OCI-LY3 (cell line): ENCODE results near the gene GTSE1.
"Not testable (repeated sequence)": the region's sequence is repeated elsewhere in the genome, so short reads cannot be mapped to it uniquely, and the experiment has no call there.

Experiments used
- H2AFZ ChIP-seq: fragments of 200-600, 300-600 bp; shearing (Covaris generic); 2 replicates; pipeline ENCODE4 v1.6.0; 2014; ENCODE audit warnings: antibody characterized with exemption, low read depth, low read length
- H3K27ac ChIP-seq: fragments of 200-600, 300-600 bp; sonication (generic); 2 replicates; pipeline ENCODE4 v1.5.1; 2014; ENCODE audit warnings: mild to moderate bottlenecking, low read length, moderate library complexity, mixed read lengths
- H3K27me3 ChIP-seq: fragments of 200-600, 300-600 bp; sonication (generic); 2 replicates; pipeline ENCODE4 v1.6.1; 2014; ENCODE audit warnings: low read depth, low read length, mixed read lengths
- H3K36me3 ChIP-seq: fragments of 200-600, 300-600 bp; sonication (generic); replicated peaks from 2 replicates; pipeline ENCODE3; 2014; ENCODE audit warnings: low read depth, low read length, mixed read lengths
- H3K4me1 ChIP-seq: fragments of 300-600, 200-600 bp; sonication (generic); 2 replicates; pipeline ENCODE4 v1.6.1; 2014; ENCODE audit warnings: low read length, mixed read lengths
- H3K4me2 ChIP-seq: fragments of 200-600, 300-600 bp; sonication (generic); 2 replicates; pipeline ENCODE4 v1.6.1; 2014; ENCODE audit warnings: low read length, mixed read lengths
- H3K4me3 ChIP-seq: fragments of 300-600, 200-600 bp; sonication (generic); 2 replicates; pipeline ENCODE4 v1.5.1; 2014; ENCODE audit warnings: antibody characterized with exemption, mild to moderate bottlenecking, low read length, moderate library complexity
- H3K79me2 ChIP-seq: fragments of 300-600, 200-600 bp; shearing (Covaris generic); 2 replicates; pipeline ENCODE4 v1.6.1; 2014; ENCODE audit warnings: mild to moderate bottlenecking, low read length, mixed read lengths
- H3K9ac ChIP-seq: fragments of 300-600, 200-600 bp; shearing (Covaris generic); 2 replicates; pipeline ENCODE4 v1.6.0; 2014; ENCODE audit warnings: mild to moderate bottlenecking, low read length, moderate library complexity
- H3K9me3 ChIP-seq: fragments of 200-600, 300-600 bp; shearing (Covaris generic); 2 replicates; pipeline ENCODE4 v1.6.1; 2014; ENCODE audit warnings: low read length, mixed read lengths; ENCODE audit not compliant: insufficient read depth
- H4K20me1 ChIP-seq: fragments of 200-600, 300-600 bp; sonication (generic); 2 replicates; pipeline ENCODE4 v1.6.1; 2016; ENCODE audit warnings: low read length, mixed read lengths; ENCODE audit not compliant: insufficient read depth
- EZH2phosphoT487 ChIP-seq: fragments of 200-600 bp; shearing (Covaris generic); IDR thresholded peaks from 2 replicates; pipeline ENCODE4 v1.6.1; 2018; ENCODE audit warnings: antibody characterized with exemption, mixed run types, low read depth
- TF ChIP-seq, protein P1 (sequence below): fragments of 200-600, 300-600 bp; sonication (generic); IDR thresholded peaks from 2 replicates; pipeline ENCODE4 v1.5.1; 2014; ENCODE audit warnings: antibody characterized with exemption, low read length, low read depth

The GTSE1 gene

DNA sequence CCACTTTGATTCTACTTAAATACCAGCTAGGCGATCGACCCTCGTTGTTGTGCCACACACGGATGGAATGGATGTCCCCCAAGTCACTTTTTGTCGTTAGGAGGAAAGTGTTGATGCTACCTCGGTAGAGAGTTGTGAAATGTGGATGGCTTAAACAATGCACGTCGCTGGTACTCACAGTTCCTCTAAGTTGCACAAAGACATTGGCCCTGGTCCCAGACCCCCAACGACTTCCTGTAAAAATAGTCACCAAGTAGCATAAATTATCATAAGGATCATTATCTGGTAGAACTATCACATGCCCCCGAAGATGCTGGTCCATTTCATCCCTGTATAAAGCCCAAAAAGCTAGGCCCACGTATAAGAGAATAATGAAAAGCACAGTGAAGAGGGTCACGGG is 37.3 kb upstream of the GTSE1 start:
- Histone ChIP-seq H3K27me3 (peaks cover 38% of the 10 kb centered on the region), H2AFZ (no peak overlapping the region), H3K9ac (no peak overlapping the region), H3K9me3 (no peaks in the 10 kb centered on the region), H3K36me3 (no peaks in the 10 kb centered on the region), H3K4me2 (no peak overlapping the region), H3K4me1 (no peaks in the 10 kb centered on the region), H3K4me3 (no peak overlapping the region), H3K27ac (no peak overlapping the region), H4K20me1 (no peaks in the 10 kb centered on the region), H3K79me2 (no peaks in the 10 kb centered on the region)
- TF ChIP-seq, protein P1, sequence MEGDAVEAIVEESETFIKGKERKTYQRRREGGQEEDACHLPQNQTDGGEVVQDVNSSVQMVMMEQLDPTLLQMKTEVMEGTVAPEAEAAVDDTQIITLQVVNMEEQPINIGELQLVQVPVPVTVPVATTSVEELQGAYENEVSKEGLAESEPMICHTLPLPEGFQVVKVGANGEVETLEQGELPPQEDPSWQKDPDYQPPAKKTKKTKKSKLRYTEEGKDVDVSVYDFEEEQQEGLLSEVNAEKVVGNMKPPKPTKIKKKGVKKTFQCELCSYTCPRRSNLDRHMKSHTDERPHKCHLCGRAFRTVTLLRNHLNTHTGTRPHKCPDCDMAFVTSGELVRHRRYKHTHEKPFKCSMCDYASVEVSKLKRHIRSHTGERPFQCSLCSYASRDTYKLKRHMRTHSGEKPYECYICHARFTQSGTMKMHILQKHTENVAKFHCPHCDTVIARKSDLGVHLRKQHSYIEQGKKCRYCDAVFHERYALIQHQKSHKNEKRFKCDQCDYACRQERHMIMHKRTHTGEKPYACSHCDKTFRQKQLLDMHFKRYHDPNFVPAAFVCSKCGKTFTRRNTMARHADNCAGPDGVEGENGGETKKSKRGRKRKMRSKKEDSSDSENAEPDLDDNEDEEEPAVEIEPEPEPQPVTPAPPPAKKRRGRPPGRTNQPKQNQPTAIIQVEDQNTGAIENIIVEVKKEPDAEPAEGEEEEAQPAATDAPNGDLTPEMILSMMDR: no peak
- TF ChIP-seq EZH2phosphoT487: no peak

DNA sequence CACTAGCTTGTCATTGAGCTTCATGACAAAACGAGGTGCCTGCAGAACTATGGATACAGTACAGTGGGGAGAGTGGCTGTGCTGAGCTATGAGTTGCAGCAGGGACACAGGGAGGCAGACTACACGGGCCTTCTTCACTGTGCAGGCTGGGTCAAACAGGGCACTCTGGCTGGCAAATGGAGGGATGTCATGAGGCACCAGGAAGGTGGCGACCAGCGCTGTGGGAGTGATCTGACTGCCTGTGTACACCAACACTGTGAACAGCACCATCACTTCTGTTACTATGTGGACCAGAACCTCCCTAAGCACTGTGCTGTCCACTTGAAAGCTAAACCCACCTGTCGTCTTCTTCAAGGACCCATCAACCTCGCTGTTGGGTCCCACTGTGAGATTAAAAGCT is 36.6 kb upstream of the GTSE1 start:
- H3K9me3 ChIP-seq: no peaks in the 10 kb centered on the region
- no peak overlapping the region for H3K4me2 ChIP-seq
- H4K20me1 ChIP-seq: no peaks in the 10 kb centered on the region
- no peaks in the 10 kb centered on the region for H3K36me3 ChIP-seq
- no peak overlapping the region for H3K9ac ChIP-seq
- no peaks in the 10 kb centered on the region for H3K4me1 ChIP-seq
- no peaks in the 10 kb centered on the region for H3K79me2 ChIP-seq
- H2AFZ ChIP-seq: no peak overlapping the region
- no peak overlapping the region for H3K27ac ChIP-seq
- no peak overlapping the region for H3K4me3 ChIP-seq
- H3K27me3 ChIP-seq: peaks cover 38% of the 10 kb centered on the region
- TF ChIP-seq, protein P1: no peak
- no peak for TF ChIP-seq EZH2phosphoT487

DNA sequence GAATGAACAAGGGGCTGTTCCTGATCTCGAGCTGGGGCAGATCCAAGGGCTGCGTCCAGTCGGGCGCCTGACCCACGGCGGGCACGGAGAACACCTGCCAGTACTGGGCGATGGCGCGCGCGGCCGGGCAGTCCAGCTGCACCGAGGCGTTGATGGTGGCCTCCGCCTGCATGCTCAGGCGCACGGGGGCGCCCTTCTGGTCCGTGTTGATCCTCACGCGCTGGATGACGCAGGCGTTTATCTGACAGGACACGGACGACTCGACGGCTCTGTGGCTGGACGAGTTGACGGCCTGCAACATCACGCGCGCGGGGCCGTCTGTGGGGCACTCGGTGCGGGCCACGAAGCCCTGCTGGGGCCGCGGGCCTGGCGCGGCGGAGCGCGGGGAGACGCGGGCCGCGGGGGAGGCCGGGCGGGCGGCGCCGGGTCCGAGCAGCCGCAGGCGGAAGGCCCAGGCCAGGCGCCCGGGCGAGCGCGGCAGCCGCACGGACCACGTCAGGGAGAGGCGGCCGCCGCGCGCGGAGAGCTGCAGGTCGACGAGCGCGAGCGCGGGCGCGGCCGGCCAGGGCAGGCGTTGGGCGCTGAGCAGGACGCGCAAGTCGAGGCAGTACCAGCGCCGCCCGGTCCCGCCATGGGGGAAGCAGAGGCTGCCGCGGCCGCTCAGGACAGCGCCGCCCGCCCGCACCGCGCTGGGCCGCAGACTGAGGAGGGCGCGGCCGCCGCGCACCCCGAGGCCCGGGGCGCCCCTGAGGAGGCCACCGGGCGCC is 34.0 kb upstream of the GTSE1 start:
- peaks cover 4% of the 10 kb centered on the region; the same call in 1 of the 2 replicates for H3K4me1 ChIP-seq

DNA sequence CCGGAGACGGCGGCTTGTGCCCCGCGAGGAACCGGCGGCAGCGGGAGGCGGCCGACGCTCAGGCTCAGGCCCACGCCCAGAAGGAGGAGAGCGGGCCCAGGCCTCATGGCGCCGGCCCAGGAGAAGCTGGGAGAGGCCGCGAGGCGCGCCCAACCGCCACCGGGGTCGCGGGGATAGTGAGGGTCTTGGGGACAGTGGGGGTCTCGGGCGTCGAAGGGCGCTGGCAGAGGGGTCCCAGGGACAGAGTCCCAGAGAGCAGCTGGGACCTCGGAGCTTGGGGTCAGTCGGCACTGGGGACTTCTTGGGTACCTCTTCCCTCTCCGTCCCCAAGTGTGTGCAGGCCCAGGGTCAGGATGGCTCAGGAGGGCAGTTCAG is 33.5 kb upstream of the GTSE1 start, which contains the start of gene PKDREJ:
Gene PKDREJ, minus strand, starts transcription at position 128 of the 375 bp plus-strand sequence. Its CDS starts 21 bp downstream, at position 107.
- TF ChIP-seq, protein P1: no peak
- TF ChIP-seq EZH2phosphoT487: no peak
- H3K79me2 ChIP-seq: no peaks in the 10 kb centered on the region
- no peaks in the 10 kb centered on the region for H3K9me3 ChIP-seq
- H3K4me1 ChIP-seq: peaks cover 6% of the 10 kb centered on the region
- H3K27ac ChIP-seq: no peak within 1 kb of the TSS
- H3K27me3 ChIP-seq: peaks cover 38% of the 10 kb centered on the region
- no peak within 1 kb of the TSS for H3K4me3 ChIP-seq
- H4K20me1 ChIP-seq: no peaks in the 10 kb centered on the region
- H3K9ac ChIP-seq: no peak within 1 kb of the TSS
- no peak within 1 kb of the TSS for H2AFZ ChIP-seq
- H3K36me3 ChIP-seq: no peaks in the 10 kb centered on the region
- H3K4me2 ChIP-seq: no peak within 1 kb of the TSS

More for the DNA sequence above, 34.0 kb upstream of the GTSE1 start:
- H3K4me2 ChIP-seq: no peak overlapping the region
- H3K9me3 ChIP-seq: no peaks in the 10 kb centered on the region
- H2AFZ ChIP-seq: no peak overlapping the region
- H3K27ac ChIP-seq: no peak overlapping the region
- peaks cover 44% of the 10 kb centered on the region for H3K27me3 ChIP-seq
- no peaks in the 10 kb centered on the region for H4K20me1 ChIP-seq
- no peak for TF ChIP-seq EZH2phosphoT487
- TF ChIP-seq, protein P1: no peak
- no peak overlapping the region for H3K9ac ChIP-seq
- H3K36me3 ChIP-seq: no peaks in the 10 kb centered on the region
- no peak overlapping the region for H3K4me3 ChIP-seq
- H3K79me2 ChIP-seq: no peaks in the 10 kb centered on the region

DNA sequence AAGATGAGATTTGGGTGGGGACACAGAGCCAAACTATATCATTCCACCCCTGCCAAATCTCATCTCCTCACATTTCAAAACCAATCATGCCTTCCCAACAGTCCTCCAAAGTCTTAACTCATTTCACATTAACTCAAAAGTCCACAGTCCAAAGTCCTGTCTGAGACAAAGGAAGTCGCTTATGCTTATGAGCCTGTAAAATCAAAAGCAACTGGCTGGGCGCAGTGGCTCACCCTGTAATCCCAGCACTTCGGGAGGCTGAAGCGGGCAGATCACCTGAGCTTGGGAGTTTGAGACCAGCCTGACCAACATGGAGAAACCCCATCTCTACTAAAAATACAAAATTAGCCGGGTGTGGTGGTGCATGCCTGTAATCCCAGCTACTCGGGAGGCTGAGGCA is 32.1 kb upstream of the GTSE1 start:
- H2AFZ ChIP-seq, H3K36me3 ChIP-seq, H3K9ac ChIP-seq, H3K79me2 ChIP-seq, H4K20me1 ChIP-seq, H3K27ac ChIP-seq, H3K4me3 ChIP-seq, H3K4me2 ChIP-seq, H3K9me3 ChIP-seq, H3K4me1 ChIP-seq: not testable (repeated sequence)
- H3K27me3 ChIP-seq: peaks cover 25% of the 10 kb centered on the region

DNA sequence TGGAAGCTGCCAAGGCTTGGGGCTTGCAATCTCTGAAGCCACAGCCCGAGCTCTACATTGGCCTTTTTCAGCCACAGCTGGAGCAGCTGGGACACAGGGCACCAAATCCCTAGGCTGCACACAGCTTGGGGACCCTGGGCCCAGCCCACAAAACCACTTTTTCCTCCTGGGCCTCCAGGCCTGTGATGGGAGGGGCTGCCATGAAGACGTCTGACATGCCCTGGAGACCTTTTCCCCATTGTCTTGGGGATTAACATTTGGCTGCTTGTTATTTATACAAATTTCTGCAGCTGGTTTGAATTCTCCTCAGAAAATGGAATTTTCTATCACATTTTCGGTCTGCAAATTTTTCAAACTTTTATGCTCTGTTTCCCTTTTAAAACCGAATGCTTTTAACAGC is 31.0 kb upstream of the GTSE1 start:
- H3K27me3 ChIP-seq: peaks cover 18% of the 10 kb centered on the region; the same call in 1 of the 2 replicates
- H3K4me2 ChIP-seq, H4K20me1 ChIP-seq, H3K9ac ChIP-seq, H3K27ac ChIP-seq, H3K4me3 ChIP-seq, H2AFZ ChIP-seq, H3K79me2 ChIP-seq, H3K9me3 ChIP-seq, H3K36me3 ChIP-seq, H3K4me1 ChIP-seq: not testable (repeated sequence)
